GM20000 (cell line): Measurements from ENCODE around the gene TSSC4.

Experiments used
- DNase-seq: peaks from one replicate; pipeline ENCODE4 v3.0.0; 2012; ENCODE audit warnings: low spot score
- TF ChIP-seq, protein P1 (sequence below): IDR thresholded peaks from 2 replicates; pipeline ENCODE4 v1.5.1; 2012; ENCODE audit warnings: mild to moderate bottlenecking, control low read depth; ENCODE audit errors: extremely low read depth, missing control alignments

Gene TSSC4

DNA sequence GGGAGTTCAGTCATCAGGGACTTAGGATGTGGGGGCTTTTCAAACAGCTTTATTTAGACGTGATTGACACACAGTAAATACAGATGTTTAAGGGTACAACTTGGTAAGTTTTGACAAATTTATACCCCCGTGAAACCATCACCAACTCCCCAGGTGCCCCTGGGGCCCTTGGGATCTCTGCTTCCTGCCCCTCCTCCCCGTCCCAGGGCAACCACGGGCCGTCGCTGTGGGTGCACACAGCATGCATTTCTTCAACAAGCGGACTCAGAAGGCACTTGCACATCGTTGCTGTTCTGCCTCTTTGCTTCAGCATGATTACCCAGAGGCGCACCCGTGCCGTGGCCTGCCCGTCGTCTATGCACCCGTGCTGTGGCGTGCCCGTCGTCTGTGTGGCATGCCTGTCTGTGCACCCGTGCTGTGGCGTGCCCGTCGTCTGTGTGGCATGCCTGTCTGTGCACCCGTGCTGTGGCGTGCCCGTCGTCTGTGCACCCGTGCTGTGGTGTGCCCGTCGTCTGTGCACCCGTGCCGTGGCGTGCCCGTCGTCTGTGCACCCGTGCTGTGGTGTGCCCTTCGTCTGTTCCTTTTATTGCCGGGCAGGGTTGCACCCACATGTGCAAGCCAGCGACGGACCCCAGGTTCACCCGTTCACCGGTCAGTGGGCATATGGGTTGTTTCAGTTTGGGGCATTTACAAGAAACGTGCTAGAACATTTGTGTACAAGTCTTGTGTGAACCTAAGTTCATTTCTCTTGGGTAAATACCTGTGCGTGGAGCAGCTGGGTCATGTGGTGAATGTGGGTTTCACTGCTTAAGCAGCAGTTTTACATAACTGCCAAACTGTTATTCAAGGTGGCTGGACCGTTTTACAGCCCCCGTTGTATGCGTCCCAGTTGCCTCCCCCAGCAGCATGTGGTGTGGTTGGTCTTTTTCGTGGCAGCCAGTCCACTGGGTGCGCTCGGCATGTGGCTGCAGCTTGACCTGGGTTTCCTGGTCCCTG is 15.1 kb upstream of the TSSC4 start:
- TF ChIP-seq, protein P1, sequence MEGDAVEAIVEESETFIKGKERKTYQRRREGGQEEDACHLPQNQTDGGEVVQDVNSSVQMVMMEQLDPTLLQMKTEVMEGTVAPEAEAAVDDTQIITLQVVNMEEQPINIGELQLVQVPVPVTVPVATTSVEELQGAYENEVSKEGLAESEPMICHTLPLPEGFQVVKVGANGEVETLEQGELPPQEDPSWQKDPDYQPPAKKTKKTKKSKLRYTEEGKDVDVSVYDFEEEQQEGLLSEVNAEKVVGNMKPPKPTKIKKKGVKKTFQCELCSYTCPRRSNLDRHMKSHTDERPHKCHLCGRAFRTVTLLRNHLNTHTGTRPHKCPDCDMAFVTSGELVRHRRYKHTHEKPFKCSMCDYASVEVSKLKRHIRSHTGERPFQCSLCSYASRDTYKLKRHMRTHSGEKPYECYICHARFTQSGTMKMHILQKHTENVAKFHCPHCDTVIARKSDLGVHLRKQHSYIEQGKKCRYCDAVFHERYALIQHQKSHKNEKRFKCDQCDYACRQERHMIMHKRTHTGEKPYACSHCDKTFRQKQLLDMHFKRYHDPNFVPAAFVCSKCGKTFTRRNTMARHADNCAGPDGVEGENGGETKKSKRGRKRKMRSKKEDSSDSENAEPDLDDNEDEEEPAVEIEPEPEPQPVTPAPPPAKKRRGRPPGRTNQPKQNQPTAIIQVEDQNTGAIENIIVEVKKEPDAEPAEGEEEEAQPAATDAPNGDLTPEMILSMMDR: no peak
- peak; percentile 70 for DNase-seq

DNA sequence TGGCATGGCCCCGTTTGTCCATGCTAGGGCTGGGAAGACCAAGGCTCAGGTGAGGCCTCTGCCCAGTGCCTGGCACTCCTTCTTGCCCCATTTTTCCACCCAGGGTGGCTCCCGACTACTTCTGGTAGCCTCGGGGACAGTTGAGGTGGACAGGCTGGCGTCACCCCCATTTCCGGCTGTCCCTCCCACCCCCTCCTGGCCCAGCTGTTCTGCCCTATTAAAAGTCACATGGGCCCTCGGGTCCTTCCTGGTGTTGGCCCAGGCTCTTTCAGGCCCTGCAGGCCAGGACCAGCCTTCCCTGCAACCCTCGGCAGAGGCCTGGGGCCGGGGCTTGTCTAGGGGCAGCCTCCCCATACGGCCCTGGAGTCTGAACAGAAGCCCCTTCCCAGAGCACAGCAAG is 14.0 kb upstream of the TSSC4 start:
- TF ChIP-seq, protein P1: no peak
- no peak for DNase-seq

DNA sequence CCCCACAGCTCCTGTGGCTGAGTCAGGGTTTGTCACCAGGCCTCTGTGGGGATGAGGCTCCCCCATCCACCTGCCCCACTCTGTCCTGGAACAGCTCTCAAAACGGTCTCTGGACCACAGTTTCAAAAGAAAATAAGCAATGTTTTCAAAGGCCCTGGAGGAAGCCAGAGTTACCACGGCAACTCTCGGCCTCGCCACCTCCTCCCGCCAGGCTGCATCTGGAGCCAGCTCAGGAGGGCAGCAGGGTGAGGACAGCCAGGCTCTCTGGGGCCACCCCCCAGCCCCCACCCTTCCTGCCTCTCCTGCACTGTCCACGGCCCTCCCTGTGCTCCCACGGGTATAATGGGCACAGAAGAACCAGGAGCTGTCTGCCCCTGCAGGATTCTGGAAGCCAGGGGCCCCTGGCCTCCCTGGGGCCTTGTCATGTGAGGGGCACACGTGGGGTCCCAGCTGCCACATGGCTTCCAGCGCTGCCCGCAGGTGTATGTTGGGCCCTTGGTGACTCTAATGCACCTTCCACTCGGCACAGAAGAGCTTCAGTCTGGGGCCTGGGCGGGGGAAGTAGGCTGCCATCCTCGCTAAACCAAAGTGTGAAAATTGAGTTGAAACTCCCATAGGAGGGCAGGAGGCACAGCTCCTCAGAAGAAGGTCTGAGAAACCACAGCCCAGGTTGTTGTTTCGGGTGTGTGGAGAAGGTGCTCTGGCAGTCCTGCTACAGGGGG is 13.1 kb upstream of the TSSC4 start:
- no peak for DNase-seq
- TF ChIP-seq, protein P1: no peak

DNA sequence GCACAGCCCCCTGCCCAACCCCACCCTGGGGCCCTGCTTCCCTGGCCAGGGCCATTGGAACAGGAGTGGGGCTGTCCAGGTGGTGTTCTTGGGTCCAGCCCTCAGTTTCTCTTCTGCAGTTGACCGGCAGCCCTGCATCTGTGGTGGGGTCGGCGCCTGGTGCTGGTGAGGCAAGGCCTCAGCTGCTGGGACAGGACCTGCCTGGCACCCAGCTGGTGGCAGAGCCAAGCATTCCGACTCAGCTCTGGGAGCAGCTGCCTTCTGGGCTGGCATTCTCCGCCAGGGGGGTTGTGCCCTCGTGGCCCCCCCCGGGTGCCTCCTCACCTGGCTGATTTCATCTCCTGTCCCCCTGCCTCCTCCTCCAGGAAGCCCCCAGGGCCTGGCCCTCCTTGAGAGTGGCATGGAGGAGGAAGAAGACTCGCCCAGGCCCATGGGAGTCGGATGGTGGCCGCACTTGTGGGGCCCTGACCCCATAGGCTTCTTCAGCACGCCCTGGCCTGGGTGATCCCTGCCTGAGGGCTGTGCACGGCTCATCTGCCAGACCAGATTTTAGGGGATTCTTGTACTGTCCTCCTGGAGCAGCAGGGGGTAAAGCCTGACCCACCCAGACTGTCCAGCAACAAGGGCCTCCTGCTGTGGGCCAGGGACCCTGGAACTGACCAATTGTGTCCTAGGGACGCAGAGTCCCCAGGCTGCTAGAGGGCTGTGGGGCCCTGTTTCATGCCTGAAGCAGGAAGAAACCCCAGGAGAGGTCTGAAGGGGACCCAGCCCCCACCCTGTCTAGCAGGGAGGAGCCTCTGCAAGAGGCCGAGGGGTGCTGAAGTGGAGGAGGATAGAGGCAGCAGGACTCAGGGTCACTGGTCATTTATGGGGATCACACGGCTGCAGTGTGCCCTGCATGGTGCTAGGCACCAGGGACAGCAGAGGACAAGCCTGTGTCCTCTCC is 11.8 kb upstream of the TSSC4 start:
- no peak for DNase-seq
- TF ChIP-seq, protein P1: no peak

DNA sequence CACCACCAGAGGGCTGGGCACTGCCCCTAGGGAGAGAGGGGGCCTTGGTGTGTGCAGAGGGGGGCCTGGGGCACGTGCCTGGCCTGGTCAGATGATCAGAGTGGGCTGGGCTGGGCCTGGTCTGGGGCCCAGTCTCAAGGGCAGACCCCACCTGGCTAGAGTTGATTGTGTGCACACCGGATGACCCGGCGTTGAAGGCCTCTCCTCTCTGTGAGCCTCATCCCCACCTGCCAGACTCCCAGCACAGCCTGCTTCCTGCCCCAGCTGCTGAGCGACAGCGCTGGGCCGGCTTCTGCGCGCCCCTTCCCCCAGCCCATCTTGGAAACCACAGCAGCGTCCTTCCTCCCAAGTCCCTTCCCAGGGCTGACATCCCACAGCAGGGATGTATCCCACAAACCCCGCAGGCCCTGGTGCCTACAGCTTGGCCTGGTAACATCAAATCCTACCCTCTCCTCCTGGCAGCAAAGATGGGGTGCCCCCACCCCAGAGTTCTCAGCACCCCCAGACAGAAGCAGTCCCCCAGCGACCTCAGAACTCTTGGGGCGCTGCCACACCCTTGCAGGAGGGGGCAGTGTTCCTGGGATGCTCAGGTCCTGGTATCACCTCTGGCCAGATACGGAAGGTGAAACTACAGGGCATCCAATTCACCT is 11.0 kb upstream of the TSSC4 start:
- TF ChIP-seq, protein P1: no peak
- DNase-seq: no peak

DNA sequence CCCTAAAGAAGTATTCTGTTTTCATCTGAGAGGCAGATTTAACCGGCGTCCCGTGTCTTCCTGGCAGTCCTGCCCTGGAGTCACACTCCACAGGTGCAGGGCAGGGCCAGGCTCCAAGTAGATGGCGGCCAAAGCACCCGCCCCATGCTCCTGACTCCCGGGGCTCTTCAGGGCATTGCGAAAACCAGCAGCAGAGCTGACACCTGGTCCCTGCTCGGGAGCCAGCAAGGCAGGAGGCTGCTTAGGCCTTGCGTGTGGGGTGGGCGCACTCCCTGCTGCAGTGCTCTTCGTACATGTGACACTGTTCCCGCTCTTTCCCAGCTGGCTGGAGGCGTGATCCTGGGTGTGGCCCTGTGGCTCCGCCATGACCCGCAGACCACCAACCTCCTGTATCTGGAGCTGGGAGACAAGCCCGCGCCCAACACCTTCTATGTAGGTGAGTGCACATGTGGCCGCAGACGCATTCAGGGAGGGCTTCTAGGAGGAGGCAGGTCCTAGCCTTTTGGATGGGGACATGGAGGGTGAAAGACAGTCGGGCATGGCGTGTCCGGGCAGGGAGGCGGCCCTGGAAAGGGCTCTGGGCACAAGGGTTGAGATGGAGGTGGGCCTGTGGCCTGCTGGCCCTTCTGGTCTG is 10.3 kb upstream of the TSSC4 start:
- TF ChIP-seq, protein P1: no peak
- DNase-seq: no peak
